NCI-H2029 treated with DMSO at 0.1 percent for 48 hours (cell line): Measurements from ENCODE around the gene LGALS7.

Experiments
- DNase-seq: peaks from one replicate; lab custom pipeline; 2025; lab: John Stamatoyannopoulos, UW

The LGALS7 gene

DNA sequence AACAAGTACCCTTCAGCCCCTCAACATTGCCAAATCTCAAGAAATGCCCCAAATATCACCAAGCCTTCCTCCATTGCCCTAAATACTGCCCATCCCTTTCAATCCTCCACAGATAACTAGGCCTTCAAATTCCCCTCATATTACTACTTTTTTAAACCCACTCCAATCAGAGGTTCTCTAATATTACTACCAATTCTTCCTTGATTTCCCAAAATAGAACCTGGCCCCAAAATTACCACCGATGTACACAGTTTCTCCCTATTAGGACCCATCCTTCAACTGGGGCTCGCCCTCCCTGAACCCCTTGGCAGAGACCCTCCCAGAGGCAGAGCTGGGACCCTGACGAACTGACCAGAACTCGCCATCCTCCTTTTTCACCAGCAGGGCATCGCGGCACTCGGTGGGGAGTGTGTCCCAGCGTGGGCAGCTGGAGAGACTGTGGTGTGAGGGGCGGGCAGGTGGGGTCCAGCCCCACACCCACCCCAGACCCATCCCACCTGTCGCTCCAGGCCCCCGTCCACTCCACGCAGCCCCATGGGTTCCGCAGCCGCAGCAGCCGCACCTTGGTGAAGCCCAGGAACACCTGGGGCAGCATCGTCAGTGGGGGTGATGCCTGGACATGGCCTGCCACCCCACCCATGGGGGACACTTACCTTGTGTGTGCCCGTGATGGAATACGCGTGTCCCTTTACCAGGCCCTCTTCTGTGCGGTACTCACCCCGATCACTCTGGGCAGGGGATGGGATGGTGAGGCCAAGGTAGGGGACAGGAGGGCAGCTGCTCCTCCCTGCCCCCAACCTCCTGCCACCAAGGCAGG, 35.2 kb downstream of the LGALS7 start:
- DNase-seq: no peak

DNA sequence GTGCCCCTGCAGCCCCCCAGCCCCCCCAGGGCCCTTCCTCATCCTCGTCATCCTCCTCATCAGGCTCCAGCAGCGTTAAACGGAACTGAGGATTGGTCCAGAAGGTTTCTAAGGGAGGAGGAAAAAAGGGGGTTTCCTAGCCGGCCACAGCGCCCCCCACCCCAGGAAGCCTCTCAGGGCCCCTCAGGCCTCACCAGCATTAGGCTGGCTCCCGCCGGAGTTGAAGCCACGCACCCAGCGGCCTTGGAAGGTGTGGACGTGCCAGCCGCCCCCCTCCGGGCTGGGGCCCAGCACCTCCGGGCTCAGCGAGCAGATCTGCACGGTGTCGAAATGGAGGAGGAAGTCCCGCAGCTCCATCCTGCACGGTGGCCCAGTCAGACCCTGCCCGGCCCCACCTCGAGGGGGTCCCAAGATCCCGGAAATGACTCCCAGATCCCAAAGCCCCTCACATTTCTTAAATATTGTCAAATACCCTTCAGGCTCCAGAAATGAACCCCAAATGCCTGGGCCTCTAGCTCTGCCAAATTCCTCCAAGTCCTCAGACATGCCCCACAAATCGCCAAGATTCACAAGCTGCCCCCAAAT, 35.9 kb downstream of the LGALS7 start:
- DNase-seq: no peak

DNA sequence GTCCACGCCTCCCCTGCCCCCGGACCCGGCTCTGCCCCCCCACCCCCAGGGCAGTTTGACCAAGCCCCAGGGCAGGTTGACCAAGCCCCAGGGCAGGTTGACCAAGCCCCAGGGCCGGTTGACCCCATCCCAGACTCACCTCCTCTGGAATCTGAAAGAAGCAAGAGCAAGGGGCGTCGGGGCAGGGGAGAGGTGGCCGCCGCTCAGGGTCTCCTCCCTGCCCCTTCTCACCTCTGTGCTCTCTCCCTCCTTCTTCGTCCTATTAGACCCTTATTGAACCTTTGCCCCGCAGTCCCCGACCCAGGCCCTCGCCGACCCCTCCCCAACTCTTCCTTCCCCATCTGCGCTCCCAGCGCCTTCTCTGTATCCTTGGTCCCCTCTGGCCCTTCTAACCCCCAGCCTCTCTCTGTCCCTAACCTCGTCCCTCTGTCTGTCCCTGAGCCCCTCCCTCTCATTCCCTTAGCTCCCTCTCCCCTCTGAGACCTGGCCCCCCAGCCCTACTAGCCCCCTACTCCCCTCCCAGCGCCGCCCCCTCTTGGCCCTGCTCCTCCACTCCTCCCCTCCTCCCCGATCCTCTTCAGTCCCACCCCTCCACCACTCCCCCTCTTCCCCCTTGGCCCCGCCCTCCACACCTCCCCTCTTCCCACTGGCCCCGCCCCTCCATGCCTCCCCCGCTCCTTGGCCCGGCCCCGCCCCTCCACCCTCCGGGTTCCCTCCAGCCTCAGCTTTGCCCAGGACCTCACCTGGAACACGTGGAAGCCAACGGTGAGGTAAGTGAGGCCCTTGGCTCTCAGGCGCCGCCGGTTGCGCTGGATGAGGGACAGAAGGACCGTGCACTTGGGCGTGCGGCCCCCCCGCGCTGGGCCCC, 36.7 kb downstream of the LGALS7 start:
- DNase-seq: peak; percentile 24

DNA sequence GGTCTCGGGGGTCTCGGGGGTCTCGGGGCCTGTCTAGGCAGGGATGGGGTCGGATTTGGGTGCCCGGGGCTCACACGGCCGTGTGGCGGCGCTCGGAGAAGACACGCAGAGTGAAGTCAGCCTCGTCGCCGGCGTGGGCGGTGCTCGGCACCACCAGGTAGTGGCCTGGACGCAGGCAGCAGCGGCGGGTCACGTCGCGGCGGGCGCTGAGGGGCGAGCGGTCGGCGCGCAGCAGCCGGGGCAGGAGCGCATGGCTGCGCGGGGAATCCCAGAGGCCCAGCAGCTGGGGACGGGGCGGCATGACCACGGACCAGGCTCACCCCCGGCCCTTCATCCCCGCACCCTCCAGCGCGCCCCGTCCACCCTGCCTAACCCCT, 37.3 kb downstream of the LGALS7 start:
- DNase-seq: no peak

DNA sequence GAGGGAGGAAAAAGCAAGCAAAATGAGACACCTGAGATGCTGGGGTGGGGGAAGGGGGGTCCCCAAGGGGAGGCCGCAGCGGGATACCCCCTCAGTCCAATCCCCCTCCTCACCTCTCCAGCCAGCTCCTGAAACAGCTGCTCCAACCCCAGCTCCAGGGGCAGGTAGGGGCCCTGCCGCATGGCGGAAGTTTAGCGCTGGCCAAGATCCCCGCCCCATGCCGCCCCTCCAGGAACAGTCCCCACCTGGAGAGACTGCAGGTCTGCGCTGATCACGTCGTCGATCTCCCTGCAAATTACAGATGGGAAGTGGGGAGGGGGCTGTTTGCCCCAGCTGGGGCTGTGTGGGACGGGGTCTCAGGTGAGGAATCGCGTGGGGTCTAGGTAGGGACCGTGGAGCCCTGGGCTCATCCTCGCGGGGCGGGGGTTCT, 38.0 kb downstream of the LGALS7 start:
- DNase-seq: no peak

DNA sequence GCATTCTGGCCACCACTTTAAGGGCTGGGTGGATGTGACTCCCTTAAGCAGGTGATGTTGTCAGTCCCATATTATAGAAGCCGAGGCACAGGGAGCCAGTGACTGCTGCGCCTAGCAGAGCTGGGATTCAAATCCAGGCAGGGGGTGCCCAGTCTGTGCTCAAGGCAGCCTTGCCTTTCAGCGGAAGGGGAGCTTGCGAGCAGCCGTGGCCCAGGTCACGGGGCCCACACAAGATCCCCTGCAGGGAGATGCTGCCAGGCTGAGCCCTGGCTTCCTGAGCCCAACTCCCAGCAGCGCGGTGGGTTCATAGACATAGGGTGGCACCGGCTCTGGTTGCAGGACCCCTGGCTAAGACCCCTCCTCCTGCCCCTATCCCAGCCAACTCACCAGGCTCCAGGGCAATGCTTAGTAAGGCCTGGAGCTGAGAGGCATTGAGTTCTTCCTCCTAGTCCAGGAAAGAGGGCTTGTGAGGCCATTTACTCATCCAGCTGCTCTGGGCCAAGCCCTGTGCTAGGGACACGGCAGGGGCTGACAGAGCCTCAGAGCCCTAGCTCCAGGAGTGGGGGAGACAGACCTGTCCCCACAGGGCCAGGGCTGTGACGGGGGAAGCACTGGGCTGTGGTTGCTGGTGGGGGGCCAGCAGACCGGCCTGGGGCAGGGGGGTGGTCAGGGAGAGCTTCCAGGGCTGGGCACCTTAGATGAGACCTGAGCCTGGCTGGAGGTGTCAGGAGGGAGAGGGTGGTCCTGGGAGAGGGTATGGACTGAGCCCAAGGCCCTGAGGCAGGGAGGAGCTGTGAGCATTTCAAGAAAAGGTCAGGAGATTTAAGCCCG, 38.7 kb downstream of the LGALS7 start:
- peak; percentile 8 for DNase-seq

DNA sequence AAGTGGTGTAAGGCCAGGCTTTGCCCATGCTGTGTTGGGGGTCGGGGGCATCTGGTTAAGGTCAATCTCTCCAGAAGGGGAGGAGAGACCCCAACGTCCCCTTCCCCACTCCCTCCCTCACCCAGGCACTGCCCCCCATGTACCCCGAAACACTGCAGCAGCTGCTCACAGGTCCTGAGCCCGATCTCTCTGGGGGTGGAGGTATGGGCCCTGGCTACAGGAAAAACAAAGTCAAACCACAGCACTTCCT, 39.2 kb downstream of the LGALS7 start:
- no peak for DNase-seq

DNA sequence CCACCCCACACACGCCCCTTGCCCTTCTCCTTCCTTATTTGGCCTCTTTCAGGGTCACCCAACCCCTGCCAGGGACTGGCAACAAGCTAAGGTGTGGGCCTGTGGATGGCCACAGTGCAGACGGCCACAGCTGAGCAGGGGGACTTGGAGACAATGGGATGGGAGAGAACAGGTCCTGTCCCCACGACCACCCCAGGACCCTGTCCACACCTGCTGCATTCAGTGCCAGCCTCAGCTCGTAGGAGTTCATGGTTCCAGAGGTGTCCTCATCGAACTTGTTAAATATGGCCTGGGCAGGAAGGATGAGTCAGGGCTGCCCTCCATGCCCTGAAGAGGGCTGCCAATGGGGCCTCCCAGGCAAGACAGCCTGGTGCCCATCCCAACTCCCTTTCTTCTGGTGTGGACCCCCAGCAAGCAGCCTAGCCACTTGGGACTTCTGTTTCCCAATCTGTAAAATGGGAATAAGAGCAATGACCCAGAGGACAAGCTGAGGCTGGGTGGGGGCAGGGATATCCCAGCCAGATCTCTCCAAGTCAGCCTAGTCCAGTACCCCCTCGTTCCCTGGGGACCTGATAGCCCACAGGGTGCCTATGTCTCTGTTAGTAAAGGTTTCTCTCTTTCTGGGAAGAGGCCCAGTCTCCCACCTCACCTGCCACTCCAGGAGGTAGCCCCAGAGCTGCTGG, 39.7 kb downstream of the LGALS7 start:
- DNase-seq: no peak

DNA sequence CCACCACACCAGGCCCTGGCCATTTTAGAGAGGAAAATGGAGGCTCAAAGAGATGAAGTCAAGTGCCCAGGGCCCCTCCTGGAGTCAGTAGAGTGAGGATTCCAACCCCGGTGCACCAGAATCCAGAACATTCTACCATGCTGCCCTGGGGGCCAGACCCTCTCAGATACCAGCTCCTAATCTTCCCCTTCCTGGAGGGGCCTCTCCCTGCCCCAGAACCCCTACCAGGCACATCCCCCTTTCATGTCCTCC, 40.1 kb downstream of the LGALS7 start:
- no peak for DNase-seq

DNA sequence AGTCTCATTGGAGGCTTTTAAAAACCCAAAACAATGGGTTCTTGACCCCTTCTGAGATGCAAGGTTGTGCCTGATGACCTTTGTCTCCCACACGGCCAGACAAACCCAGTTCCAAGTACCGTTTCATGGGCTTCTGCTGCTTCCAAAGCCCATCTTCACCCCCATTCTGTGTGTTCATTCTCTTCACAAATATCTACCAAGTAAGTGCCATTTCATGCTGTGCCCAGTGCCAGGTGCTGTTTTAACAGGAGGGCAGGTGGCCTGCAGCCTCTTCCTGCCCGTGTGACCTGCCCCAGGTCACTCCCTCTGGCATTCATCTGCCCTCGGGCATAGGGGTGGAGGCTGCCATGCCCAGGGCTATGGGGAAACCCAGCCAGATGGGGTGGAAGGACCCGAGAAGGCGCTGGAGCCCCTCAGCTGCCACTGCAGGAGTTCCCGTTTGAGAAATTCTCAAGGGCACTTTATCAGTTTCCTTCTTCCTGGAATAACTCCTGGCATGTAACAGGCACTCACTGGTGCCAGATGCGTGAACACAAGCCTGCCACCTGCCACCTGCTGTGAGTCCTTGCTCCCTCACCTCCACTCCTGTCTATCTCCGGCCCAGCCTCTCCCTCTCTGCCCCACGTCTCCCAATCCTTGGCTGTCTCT, 41.5 kb downstream of the LGALS7 start:
- peak; percentile 75 for DNase-seq

DNA sequence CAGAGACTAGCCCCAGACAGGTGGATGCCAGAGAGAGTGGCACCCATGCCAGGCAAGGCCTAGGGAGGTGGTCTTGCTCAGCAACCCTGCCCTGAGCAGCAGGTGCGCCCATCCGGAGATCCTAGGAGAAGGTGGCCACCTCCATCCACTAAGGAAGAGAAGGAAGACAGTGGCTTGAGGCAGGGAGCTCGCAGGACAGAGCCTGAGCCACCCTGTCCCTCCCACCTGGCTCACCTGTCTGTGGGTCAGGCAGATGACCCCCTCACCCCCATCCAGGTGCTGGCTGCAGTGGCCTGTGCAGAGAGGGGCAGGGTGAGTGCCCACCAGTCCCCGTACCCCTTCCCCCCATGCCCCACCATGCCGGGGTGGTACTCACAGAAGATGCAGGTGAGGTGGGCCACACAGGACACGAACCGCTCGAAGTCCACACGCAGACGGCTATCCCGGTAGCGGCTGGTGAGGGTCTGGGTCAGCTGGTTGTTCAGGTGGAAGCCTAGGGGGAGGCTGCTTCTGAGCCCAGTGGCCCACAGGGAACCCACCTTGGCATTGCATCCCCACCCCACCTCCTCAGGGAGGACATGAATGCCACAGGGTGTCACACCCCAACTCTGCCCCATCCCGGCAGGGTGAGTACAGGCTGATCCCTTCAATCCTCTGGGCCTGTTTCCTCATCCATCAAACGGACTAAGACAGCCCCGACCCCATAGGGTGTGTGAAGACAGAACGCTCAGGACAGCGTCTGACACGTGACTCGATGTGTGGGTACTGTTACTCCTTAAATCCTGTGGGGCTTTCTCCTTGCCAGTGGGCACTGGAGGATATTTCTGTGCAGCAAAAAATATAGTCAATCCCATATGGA, 42.4 kb downstream of the LGALS7 start:
- no peak for DNase-seq

DNA sequence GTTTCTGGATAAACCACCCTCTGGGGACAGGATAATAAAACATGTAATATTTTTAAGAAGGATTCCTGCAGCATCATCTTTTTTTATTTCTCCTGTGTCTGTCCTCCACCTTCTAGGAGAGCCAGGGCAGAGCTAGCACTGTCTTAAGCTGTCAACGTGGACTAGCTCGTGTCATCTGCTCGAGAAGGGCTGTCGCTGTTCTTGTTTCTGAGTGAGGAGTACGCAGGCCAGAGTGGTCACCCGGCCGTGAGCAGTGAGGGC, 42.9 kb downstream of the LGALS7 start:
- no peak for DNase-seq

DNA sequence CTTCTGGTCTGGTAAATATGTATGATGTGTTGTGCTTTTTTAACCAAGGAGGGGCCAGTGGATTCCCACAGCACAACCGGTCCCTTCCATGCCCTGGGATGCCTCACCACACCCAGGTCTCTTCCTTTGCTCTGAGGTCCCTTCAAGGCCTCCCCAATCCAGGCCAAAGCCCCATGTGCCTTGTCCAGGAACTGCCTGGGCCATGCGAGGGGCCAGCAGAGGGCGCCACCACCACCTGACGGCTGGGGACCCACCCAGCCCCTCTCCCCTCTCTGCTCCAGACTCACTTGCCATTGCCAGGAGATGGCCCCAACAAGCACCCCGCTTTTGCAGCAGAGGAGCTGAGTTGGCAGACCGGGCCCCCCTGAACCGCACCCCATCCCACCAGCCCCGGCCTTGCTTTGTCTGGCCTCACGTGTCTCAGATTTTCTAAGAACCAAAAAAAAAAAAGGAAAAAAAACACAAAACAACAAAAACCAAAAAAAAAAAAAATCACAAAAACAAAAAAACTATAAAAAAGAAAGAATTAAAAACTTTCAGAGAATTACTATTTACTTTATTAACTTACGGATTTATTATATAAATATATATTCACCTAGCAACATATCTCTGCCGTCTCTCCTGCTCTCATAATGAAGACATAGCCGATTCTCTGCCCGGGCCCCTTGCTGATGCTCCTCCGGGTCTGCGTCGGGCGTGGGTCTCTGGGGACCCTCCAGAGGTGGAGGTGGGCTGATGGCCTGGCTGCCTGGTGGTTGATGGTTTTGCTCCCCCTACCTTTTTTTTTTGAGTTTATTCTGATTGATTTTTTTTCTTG, 43.5 kb downstream of the LGALS7 start:
- no peak for DNase-seq

DNA sequence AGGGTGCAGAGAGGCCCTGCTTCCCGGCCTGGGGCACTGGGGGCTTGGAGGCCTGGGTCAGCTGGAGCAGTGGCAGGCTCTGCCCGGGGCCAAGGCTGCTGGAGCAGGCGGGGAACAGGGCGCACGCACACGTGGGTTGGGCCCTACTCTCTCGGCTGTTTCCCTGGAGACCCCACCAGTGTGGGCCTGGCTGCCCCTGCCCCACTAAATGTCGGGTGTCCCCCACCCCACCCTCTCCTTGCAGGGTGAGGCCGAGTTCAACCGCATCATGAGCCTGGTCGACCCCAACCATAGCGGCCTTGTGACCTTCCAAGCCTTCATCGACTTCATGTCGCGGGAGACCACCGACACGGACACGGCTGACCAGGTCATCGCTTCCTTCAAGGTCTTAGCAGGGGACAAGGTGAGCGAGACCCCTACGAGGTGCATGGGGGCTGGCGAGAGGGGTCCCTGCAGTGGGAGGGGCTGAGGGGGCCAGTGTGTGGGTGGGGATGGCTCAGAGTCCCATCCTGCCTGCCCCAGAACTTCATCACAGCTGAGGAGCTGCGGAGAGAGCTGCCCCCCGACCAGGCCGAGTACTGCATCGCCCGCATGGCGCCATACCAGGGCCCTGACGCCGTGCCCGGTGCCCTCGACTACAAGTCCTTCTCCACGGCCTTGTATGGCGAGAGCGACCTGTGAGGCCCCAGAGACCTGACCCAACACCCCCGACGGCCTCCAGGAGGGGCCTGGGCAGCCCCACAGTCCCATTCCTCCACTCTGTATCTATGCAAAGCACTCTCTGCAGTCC, 44.4 kb downstream of the LGALS7 start:
- DNase-seq: no peak

DNA sequence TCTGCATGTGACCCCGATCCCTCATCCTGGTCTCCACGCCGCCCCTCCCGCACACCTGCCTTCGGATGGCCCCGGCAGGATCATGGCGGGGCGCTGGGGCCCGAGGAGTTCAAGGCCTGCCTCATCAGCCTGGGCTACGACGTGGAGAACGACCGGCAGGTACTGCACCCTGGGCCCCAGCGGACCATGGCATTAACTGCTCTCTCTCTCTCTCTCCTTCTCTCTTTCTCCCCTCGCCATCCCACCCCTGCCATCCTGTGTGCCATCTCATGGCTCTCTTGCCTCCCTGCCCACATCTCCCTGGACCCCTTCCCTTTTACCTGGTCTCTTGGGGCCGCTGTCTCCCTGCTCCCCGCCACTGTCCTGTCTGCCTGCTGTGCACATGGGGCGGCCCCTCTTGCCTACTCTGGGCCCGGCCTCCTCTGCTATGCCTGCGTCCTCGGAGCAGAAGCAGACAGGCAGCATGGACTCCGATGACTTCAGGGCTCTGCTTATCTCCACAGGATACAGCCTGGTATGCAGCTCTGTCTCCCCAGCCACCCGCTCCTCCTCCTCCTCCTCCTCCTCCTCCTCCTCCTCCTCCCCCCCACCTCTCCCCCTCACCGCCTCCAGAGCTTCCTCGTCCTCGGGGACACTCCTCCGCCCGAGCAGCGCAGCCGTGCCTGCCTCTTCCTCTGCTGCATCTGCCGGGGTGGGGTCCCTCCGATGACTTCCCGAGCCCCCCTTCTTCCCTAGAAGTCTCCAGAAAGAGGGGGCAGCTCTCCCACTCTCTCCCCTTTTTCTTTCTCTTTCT, 45.3 kb downstream of the LGALS7 start:
- no peak for DNase-seq

DNA sequence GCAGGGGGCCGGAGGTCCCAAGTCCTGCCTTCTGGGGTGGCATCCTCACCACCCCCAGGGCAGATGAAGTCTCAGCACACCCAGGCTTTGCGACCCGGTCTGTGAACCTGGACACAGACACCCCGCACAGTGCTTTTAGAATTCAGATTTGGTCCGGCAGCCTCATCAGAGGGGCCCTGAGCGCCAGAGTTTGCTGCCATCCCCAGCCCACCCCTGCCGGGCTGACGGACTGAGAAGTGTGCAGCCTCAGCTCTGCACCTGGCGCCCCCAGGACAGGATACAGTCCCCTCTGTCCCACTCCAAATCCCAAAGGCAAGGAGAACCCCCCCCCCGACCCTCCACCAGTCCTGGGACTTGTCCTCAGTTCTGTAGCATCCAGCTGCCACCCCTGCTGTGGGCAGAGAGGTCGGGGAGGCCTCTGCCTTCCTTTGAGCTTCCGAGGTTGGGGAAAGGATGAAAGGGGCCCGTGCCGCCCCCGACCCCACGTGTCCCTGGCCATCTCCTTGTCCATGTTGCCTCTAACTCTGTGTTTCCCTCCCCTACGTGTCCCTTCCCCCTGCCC, 45.9 kb downstream of the LGALS7 start:
- DNase-seq: no peak

DNA sequence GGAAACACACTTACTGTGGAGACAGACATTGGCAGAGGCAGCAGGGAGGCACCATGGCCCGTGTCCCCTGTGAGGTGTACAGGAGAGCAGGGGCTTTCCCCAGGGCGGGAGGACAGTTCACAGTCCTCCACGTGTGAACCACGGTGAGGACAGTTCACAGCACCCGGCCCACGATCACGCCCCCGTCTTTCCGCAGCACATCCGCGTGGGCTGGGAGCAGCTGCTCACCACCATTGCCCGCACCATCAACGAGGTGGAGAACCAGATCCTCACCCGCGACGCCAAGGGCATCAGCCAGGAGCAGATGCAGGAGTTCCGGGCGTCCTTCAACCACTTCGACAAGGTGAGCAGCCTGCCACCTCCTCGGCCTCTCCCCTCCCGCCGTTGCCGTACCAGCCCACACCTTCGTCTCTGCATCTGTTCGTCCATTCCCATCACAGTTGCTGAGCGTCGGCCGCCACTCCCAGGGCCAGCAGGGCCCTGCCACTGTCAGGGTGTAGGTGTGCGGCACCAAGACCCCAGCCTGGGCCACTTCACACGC, 46.5 kb downstream of the LGALS7 start:
- no peak for DNase-seq

DNA sequence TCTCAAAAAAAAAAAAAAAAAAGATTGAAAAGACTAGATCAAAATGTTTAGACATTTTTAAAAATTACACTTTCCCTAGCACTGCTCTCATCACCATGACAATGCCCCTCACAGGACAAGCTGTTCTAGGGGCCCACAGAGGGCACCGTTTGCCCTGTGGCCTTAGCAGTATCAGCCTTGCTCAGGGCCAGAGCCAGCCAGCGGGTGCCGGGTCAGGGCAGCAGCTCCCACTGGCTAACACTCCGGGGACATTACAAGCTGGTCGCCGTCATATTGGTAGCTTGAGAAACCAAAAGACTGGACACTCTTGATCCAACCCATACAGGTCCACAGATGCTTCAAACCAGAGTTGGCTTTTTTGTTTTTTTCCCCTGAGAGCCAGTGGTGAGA, 47.0 kb downstream of the LGALS7 start:
- DNase-seq: no peak
